Measurements from ENCODE around the gene HOXC5. TPM values are rescaled to one million over a fixed set of nuclear protein-coding genes. Genes with fewer than 3 reads are reported as not detected.

Gene HOXC5
- total RNA-seq, 1 donor: 1.8 TPM

GRCh38 chr12:53990311-53991076, 42.4 kb upstream of the HOXC5 start:
- Histone ChIP-seq H3K79me2 (ENCODE audit: insufficient read depth, low read length) (peaks cover 100% of the 10 kb centered on the region), H3K9me3 (ENCODE audit: low read depth, low read length) (no peaks in the 10 kb centered on the region), H3K27me3 (ENCODE audit: insufficient read depth, low read length) (no peaks in the 10 kb centered on the region), H3K36me3 (ENCODE audit: insufficient read depth, low read length) (no peaks in the 10 kb centered on the region), H2AFZ (ENCODE audit: low read length) (peak overlapping the region; percentile 8), H3K27ac (ENCODE audit: low read depth, low read length) (peak overlapping the region; percentile 67), H3K4me3 (ENCODE audit: insufficient read depth, low read length) (peak overlapping the region; percentile 57), H3K4me1 (ENCODE audit: insufficient read depth, low read length) (peaks cover 54% of the 10 kb centered on the region), H4K20me1 (ENCODE audit: insufficient read depth, low read length) (peaks cover 27% of the 10 kb centered on the region), H3K4me2 (ENCODE audit: insufficient read depth, low read length) (peak overlapping the region; percentile 99)
- no peak for TF ChIP-seq CTCF (IDR thresholded peaks at IDR 0.05; ENCODE audit: extremely low read depth, low read depth, low read length)
- no peak for DNase-seq (ENCODE audit: insufficient read length, low spot score, missing footprints)

- peak overlapping the region; percentile 99 for H3K4me2 ChIP-seq (ENCODE audit: insufficient read depth, low read length)
- H3K4me3 ChIP-seq (ENCODE audit: insufficient read depth, low read length): peak overlapping the region; percentile 57
- H3K27ac ChIP-seq (ENCODE audit: low read depth, low read length): peak overlapping the region; percentile 67
- H3K27me3 ChIP-seq (ENCODE audit: insufficient read depth, low read length): no peaks in the 10 kb centered on the region
- no peak for TF ChIP-seq CTCF (IDR thresholded peaks at IDR 0.05; ENCODE audit: extremely low read depth, low read depth, low read length)
- H3K9me3 ChIP-seq (ENCODE audit: low read depth, low read length): no peaks in the 10 kb centered on the region
- H3K36me3 ChIP-seq (ENCODE audit: insufficient read depth, low read length): no peaks in the 10 kb centered on the region
- peaks cover 100% of the 10 kb centered on the region for H3K79me2 ChIP-seq (ENCODE audit: insufficient read depth, low read length)
- DNase-seq (ENCODE audit: insufficient read length, low spot score, missing footprints): peak; percentile 96
- peaks cover 52% of the 10 kb centered on the region for H3K4me1 ChIP-seq (ENCODE audit: insufficient read depth, low read length)
- peaks cover 27% of the 10 kb centered on the region for H4K20me1 ChIP-seq (ENCODE audit: insufficient read depth, low read length)
- peak overlapping the region; percentile 8 for H2AFZ ChIP-seq (ENCODE audit: low read length)
Observed at GRCh38 chr12:53991077-53991460, 41.8 kb upstream of the HOXC5 start.

GRCh38 chr12:53992377-53992889, 40.4 kb upstream of the HOXC5 start:
- H3K27ac ChIP-seq (ENCODE audit: low read depth, low read length): no peak overlapping the region
- H3K9me3 ChIP-seq (ENCODE audit: low read depth, low read length): no peaks in the 10 kb centered on the region
- H3K79me2 ChIP-seq (ENCODE audit: insufficient read depth, low read length): peaks cover 100% of the 10 kb centered on the region
- H4K20me1 ChIP-seq (ENCODE audit: insufficient read depth, low read length): peaks cover 27% of the 10 kb centered on the region
- no peaks in the 10 kb centered on the region for H3K36me3 ChIP-seq (ENCODE audit: insufficient read depth, low read length)
- no peak overlapping the region for H2AFZ ChIP-seq (ENCODE audit: low read length)
- no peak for DNase-seq (ENCODE audit: insufficient read length, low spot score, missing footprints)
- no peak overlapping the region for H3K4me2 ChIP-seq (ENCODE audit: insufficient read depth, low read length)
- no peak overlapping the region for H3K4me3 ChIP-seq (ENCODE audit: insufficient read depth, low read length)
- no peaks in the 10 kb centered on the region for H3K27me3 ChIP-seq (ENCODE audit: insufficient read depth, low read length)
- no peak for TF ChIP-seq CTCF (IDR thresholded peaks at IDR 0.05; ENCODE audit: extremely low read depth, low read depth, low read length)
- H3K4me1 ChIP-seq (ENCODE audit: insufficient read depth, low read length): peaks cover 59% of the 10 kb centered on the region

GRCh38 chr12:53993162-53994008, 39.5 kb upstream of the HOXC5 start:
- Histone ChIP-seq H3K27ac (ENCODE audit: low read depth, low read length) (no peak overlapping the region), H3K36me3 (ENCODE audit: insufficient read depth, low read length) (no peaks in the 10 kb centered on the region), H3K4me1 (ENCODE audit: insufficient read depth, low read length) (peaks cover 60% of the 10 kb centered on the region), H3K27me3 (ENCODE audit: insufficient read depth, low read length) (no peaks in the 10 kb centered on the region), H3K79me2 (ENCODE audit: insufficient read depth, low read length) (peaks cover 100% of the 10 kb centered on the region), H3K4me2 (ENCODE audit: insufficient read depth, low read length) (peak overlapping the region; percentile 88), H4K20me1 (ENCODE audit: insufficient read depth, low read length) (peaks cover 27% of the 10 kb centered on the region), H3K9me3 (ENCODE audit: low read depth, low read length) (no peaks in the 10 kb centered on the region), H2AFZ (ENCODE audit: low read length) (no peak overlapping the region), H3K4me3 (ENCODE audit: insufficient read depth, low read length) (no peak overlapping the region)
- TF ChIP-seq CTCF (IDR thresholded peaks at IDR 0.05; ENCODE audit: extremely low read depth, low read depth, low read length): no peak
- no peak for DNase-seq (ENCODE audit: insufficient read length, low spot score, missing footprints)

Data from osteoblast (primary cell).